Erythroblast (primary cell): ENCODE data around the gene DUS4L.

Source experiments
- GATA1 ChIP-seq: IDR thresholded peaks from 2 replicates; pipeline ENCODE4 v1.6.1; 2011; ENCODE audit warnings: low read depth, mild to moderate bottlenecking, control low read depth, low read length, moderate library complexity
- POLR2A ChIP-seq: IDR thresholded peaks from 2 replicates; pipeline ENCODE4 v1.6.1; 2011; ENCODE audit warnings: mild to moderate bottlenecking, low read length

GRCh38 chr7:107622894-107623293 lies 59.1 kb downstream of the DUS4L start:
- peak; percentile 4 for TF ChIP-seq POLR2A
- no peak for TF ChIP-seq GATA1
